Natural killer cell (primary cell): ENCODE results near the gene PRR12. TPM values are rescaled to one million over a fixed set of nuclear protein-coding genes. Genes with fewer than 3 reads are reported as not detected.
A peak's percentile ranks its signal among the peaks of the same experiment; 100 is the strongest.

Source experiments
- ATAC-seq, 3 donors: fragments of 150-1000 bp in 2 of 3; fragments of 200-7000 bp in 1 of 3; cut with Tn5 transposase; 1 replicate in 1 of 3; 2 replicates in 2 of 3; pipeline ENCODE4 v1.10.0; 2021; ENCODE audit warnings: mild to moderate bottlenecking in 2 of 3, moderate library complexity in 2 of 3
- DNase-seq, 2 donors: peaks; one replicate each; pipeline versions ENCODE4 v3.0.0 to v3.0.0-alpha.2; 2013 to 2021; ENCODE audit warnings: mixed read lengths in 1 of 2
- H3K27ac ChIP-seq: one replicate; pipeline ENCODE4 v1.5.1; 2013; ENCODE audit warnings: mild to moderate bottlenecking, low read length
- H3K27me3 ChIP-seq: one replicate; pipeline ENCODE4 v1.6.1; 2013; ENCODE audit warnings: low read length; ENCODE audit not compliant: control insufficient read depth, insufficient read depth
- H3K36me3 ChIP-seq: one replicate; pipeline ENCODE4 v1.6.1; 2013; ENCODE audit warnings: low read length; ENCODE audit not compliant: control insufficient read depth, insufficient read depth
- H3K4me1 ChIP-seq: one replicate; pipeline ENCODE4 v1.6.1; 2013; ENCODE audit warnings: low read length; ENCODE audit not compliant: control insufficient read depth, insufficient read depth
- H3K4me3 ChIP-seq: one replicate; pipeline ENCODE4 v1.5.1; 2013; ENCODE audit warnings: low read length
- H3K9me3 ChIP-seq: one replicate; pipeline ENCODE4 v1.6.1; 2013; ENCODE audit warnings: low read length; ENCODE audit not compliant: control insufficient read depth, insufficient read depth
- H3K27ac Mint-ChIP-seq, 2 donors: one replicate each; pipeline ENCODE4 v1.8.0; 2022; ENCODE audit warnings: mild to moderate bottlenecking in 2 of 2, mixed read lengths in 2 of 2, moderate library complexity in 1 of 2
- H3K27me3 Mint-ChIP-seq, 2 donors: one replicate each; pipeline ENCODE4 v1.8.0; 2022; ENCODE audit warnings: low read depth in 2 of 2, mixed read lengths in 2 of 2
- H3K36me3 Mint-ChIP-seq: one replicate; pipeline ENCODE4 v1.8.0; 2022; ENCODE audit warnings: mixed read lengths
- H3K4me1 Mint-ChIP-seq, 2 donors: one replicate each; pipeline ENCODE4 v1.8.0; 2022; ENCODE audit warnings: mixed read lengths in 2 of 2
- H3K4me3 Mint-ChIP-seq: one replicate; pipeline ENCODE4 v1.8.0; 2022; ENCODE audit warnings: mild to moderate bottlenecking, moderate library complexity, mixed read lengths
- H3K9me3 Mint-ChIP-seq, 2 donors: one replicate each; pipeline ENCODE4 v1.8.0; 2022; ENCODE audit warnings: mixed read lengths in 2 of 2
- CTCF ChIP-seq: fragments of 200-600 bp; IDR thresholded peaks from one replicate; pipeline ENCODE4 v1.8.0; 2022; ENCODE audit warnings: antibody characterized with exemption
- WGBS: methylation state at CpG from one replicate; pipeline ENCODE4 v1.1.7; 2013; ENCODE audit warnings: missing lambda C conversion rate; ENCODE audit not compliant: insufficient coverage; 5-methylcytosine and 5-hydroxymethylcytosine counted together
- intact Hi-C: fragments of 100-400 bp; cut with micrococcal nuclease; formaldehyde crosslinking; loops from one replicate; pipeline ENCODE4 v1.14.2; 2022
- total RNA-seq, 4 donors: library from RNA; stranded (reverse); fragments of 120-200 nt in 1 of 4; gene quantifications; one replicate each; pipeline versions ENCODE4 v1.2.3 to v1.2.4, GENCODE V29; 2013 to 2022

The PRR12 gene
- total RNA-seq, 3 donors from 2014 or later (not counting 1 experiment from before 2014, with no cell fraction given): 51.1 to 62.1 (median 56.0) TPM

GRCh38 chr19:49626226-49626625 is 35.2 kb downstream of the PRR12 start:
- Histone ChIP-seq H3K27ac (no peak overlapping the region), H3K9me3 (no peaks in the 10 kb centered on the region), H3K27me3 (no peaks in the 10 kb centered on the region), H3K4me3 (no peak overlapping the region), H3K36me3 (peaks cover 28% of the 10 kb centered on the region), H3K4me1 (no peaks in the 10 kb centered on the region)
- intact Hi-C loops: no loop called here
- H3K9me3 Mint-ChIP-seq: no peaks in the 10 kb centered on the region
- H3K4me1 Mint-ChIP-seq: peaks cover 0 to 8% of the 10 kb centered on the region in 2 donors
- no peaks in the 10 kb centered on the region for H3K36me3 Mint-ChIP-seq
- H3K27me3 Mint-ChIP-seq: no peaks in the 10 kb centered on the region
- H3K4me3 Mint-ChIP-seq: no peak overlapping the region
- H3K27ac Mint-ChIP-seq: no peak overlapping the region
- DNase-seq: no peak
- 99% methylated on average over 11 of the region's 11 CpGs for WGBS
- ATAC-seq: no peak
- TF ChIP-seq CTCF: no peak

- no peak for TF ChIP-seq CTCF
- Histone ChIP-seq H3K4me1 (no peaks in the 10 kb centered on the region), H3K27ac (no peak overlapping the region), H3K4me3 (no peak overlapping the region), H3K27me3 (no peaks in the 10 kb centered on the region), H3K36me3 (peaks cover 17% of the 10 kb centered on the region), H3K9me3 (no peaks in the 10 kb centered on the region)
- no peaks in the 10 kb centered on the region for H3K36me3 Mint-ChIP-seq
- DNase-seq (no peak), ATAC-seq (no peak)
- H3K27ac Mint-ChIP-seq: no peak overlapping the region
- intact Hi-C loops: no loop called here
- H3K27me3 Mint-ChIP-seq: no peaks in the 10 kb centered on the region
- H3K4me3 Mint-ChIP-seq: no peak overlapping the region
- H3K9me3 Mint-ChIP-seq: no peaks in the 10 kb centered on the region
- H3K4me1 Mint-ChIP-seq: no peaks in the 10 kb centered on the region
- 94% methylated on average over 9 of the region's 9 CpGs for WGBS
Measured at GRCh38 chr19:49629659-49630058, 38.7 kb downstream of the PRR12 start.

- H3K27me3 Mint-ChIP-seq: no peaks in the 10 kb centered on the region
- Histone ChIP-seq H3K27me3 (no peaks in the 10 kb centered on the region), H3K9me3 (no peaks in the 10 kb centered on the region), H3K4me3 (no peak overlapping the region), H3K4me1 (no peaks in the 10 kb centered on the region), H3K27ac (no peak overlapping the region), H3K36me3 (peaks cover 10% of the 10 kb centered on the region)
- no peak for TF ChIP-seq CTCF
- ATAC-seq (no peak), DNase-seq (no peak)
- 79% methylated on average over 8 of the region's 9 CpGs for WGBS
- peak overlapping the region in 1 of 2 donors; percentile 52 for H3K27ac Mint-ChIP-seq
- intact Hi-C loops: no loop called here
- no peaks in the 10 kb centered on the region for H3K36me3 Mint-ChIP-seq
- H3K4me1 Mint-ChIP-seq: no peaks in the 10 kb centered on the region
- H3K9me3 Mint-ChIP-seq: no peaks in the 10 kb centered on the region
- H3K4me3 Mint-ChIP-seq: no peak overlapping the region
Measured at GRCh38 chr19:49631014-49631588, 40.1 kb downstream of the PRR12 start.

GRCh38 chr19:49631610-49632192 is 40.7 kb downstream of the PRR12 start:
- Mint-ChIP-seq H3K36me3 (no peaks in the 10 kb centered on the region), H3K9me3 (no peaks in the 10 kb centered on the region), H3K27me3 (no peaks in the 10 kb centered on the region), H3K27ac (no peak overlapping the region), H3K4me1 (no peaks in the 10 kb centered on the region), H3K4me3 (no peak overlapping the region)
- no peak for TF ChIP-seq CTCF
- 99% methylated on average over 18 of the region's 19 CpGs for WGBS
- H3K27me3 ChIP-seq: no peaks in the 10 kb centered on the region
- H3K4me1 ChIP-seq: no peaks in the 10 kb centered on the region
- no peaks in the 10 kb centered on the region for H3K9me3 ChIP-seq
- H3K27ac ChIP-seq: no peak overlapping the region
- no peak overlapping the region for H3K4me3 ChIP-seq
- peaks cover 8% of the 10 kb centered on the region for H3K36me3 ChIP-seq
- DNase-seq (no peak), ATAC-seq (no peak)
- intact Hi-C loops: no loop called here
